SU-DHL-6 (cell line): ENCODE data around the gene CYBA.

ENCODE experiments used
- EZH2phosphoT487 ChIP-seq: fragments of 200-600 bp; sonication (generic), shearing (Covaris generic); conservative IDR thresholded peaks from 2 replicates; pipeline ENCODE4 v1.6.1; 2018; ENCODE audit warnings: mild to moderate bottlenecking, antibody characterized with exemption, low read length, moderate library complexity, mixed read lengths
- TF ChIP-seq, protein P1 (sequence below): fragments of 200-600 bp; sonication (generic); IDR thresholded peaks from one replicate; pipeline ENCODE4 v1.5.1; 2017; ENCODE audit warnings: antibody characterized with exemption, mild to moderate bottlenecking, low read length, moderate library complexity; ENCODE audit not compliant: insufficient read depth, poor library complexity, severe bottlenecking

DNA sequence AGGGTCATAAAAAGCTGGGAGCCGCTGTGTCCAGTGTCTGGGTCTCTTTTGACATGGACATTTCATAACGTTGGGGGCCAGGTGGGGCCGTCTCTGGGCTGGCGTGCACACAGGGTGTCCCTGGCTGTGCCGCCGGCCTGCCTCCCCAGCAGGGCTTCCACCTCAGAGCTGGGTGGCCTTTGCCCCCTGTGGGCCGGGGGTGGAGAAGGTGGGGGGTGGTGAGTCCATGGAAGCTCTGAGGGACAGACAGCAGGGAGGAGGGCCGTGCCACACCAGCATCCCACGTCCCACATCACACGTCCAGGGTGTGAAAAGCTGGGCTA lies 36.4 kb upstream of the CYBA start:
- TF ChIP-seq, protein P1, sequence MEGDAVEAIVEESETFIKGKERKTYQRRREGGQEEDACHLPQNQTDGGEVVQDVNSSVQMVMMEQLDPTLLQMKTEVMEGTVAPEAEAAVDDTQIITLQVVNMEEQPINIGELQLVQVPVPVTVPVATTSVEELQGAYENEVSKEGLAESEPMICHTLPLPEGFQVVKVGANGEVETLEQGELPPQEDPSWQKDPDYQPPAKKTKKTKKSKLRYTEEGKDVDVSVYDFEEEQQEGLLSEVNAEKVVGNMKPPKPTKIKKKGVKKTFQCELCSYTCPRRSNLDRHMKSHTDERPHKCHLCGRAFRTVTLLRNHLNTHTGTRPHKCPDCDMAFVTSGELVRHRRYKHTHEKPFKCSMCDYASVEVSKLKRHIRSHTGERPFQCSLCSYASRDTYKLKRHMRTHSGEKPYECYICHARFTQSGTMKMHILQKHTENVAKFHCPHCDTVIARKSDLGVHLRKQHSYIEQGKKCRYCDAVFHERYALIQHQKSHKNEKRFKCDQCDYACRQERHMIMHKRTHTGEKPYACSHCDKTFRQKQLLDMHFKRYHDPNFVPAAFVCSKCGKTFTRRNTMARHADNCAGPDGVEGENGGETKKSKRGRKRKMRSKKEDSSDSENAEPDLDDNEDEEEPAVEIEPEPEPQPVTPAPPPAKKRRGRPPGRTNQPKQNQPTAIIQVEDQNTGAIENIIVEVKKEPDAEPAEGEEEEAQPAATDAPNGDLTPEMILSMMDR: no peak
- TF ChIP-seq EZH2phosphoT487: no peak
